HG02763 (cell line): ENCODE results near the gene B3GAT1.

Source experiments
- ATAC-seq: cut with Tn5 transposase; IDR thresholded peaks from one replicate; pipeline ENCODE4 v1.9.1; 2021; ENCODE audit warnings: mild to moderate bottlenecking, moderate library complexity; ENCODE audit not compliant: unreplicated experiment

B3GAT1 gene

DNA sequence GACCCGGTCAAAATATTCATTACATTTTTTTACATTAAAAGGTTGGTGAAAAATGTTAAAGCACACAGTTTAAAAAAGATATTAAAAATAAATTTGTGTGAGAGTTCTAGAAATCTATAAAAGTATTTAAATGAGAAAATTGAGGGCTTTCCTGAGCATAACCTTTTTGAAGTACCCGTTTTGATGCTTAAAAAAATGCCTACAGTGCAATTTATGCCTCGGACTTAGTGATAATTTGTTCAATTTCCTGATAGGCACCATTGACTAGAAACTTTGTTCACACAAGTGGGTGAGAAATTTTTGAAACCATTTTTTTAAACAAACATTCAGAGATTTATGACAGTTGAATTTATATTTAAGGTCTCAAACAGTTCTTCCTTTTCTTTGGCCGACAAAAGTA lies 29.7 kb upstream of the B3GAT1 start:
- ATAC-seq: no peak

DNA sequence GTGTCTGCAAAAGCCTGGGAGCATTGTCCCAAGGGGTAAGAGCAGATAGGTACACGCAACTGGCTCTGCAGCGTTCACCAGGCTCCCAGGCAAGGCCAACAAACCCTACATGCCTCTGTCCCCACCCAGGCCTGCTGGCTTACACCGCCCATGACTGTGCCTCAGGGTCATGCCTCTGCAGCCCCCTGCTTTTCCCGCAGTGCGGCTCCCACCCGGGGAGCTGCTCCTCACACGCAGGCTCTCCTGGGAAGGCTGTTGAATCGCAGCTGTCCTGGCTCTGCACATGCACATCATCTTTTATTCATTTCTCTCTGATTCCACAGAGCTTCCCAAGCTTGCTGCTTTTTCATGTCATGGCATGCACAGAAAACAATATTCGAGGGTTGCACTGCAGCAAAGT lies 29.2 kb upstream of the B3GAT1 start:
- ATAC-seq: no peak

GRCh38 chr11:134440851-134441250 lies 28.8 kb upstream of the B3GAT1 start:
- no peak for ATAC-seq

GRCh38 chr11:134438542-134439537 lies 26.8 kb upstream of the B3GAT1 start:
- ATAC-seq: no peak

- no peak for ATAC-seq
Observed at GRCh38 chr11:134437821-134438220, 25.8 kb upstream of the B3GAT1 start.

- no peak for ATAC-seq
Observed at GRCh38 chr11:134436781-134437180, 24.7 kb upstream of the B3GAT1 start.

- no peak for ATAC-seq
Observed at GRCh38 chr11:134433806-134434205, 21.8 kb upstream of the B3GAT1 start.

GRCh38 chr11:134433251-134433650 lies 21.2 kb upstream of the B3GAT1 start:
- ATAC-seq: no peak

DNA sequence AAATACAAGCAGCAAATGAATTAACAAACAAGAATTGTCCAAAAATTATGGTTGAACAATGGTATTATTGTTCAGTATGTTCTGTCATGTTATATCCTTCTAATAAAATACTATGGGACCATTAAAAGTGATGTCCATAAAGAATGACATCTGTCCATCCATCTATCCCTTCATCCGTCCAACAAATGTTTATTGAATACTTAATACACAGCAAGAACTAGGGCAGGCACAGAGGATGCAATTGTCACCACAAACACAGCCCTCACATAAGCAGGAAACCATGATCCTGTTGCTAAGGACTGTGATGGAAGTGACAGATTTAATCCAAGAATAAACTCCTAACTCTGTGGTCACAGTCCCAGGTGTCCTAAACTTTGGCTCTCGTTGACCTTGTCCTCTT lies 20.7 kb upstream of the B3GAT1 start:
- no peak for ATAC-seq

- ATAC-seq: no peak
Observed at GRCh38 chr11:134429106-134429505, 17.1 kb upstream of the B3GAT1 start.

- no peak for ATAC-seq
Observed at GRCh38 chr11:134425816-134426536, 13.9 kb upstream of the B3GAT1 start.

DNA sequence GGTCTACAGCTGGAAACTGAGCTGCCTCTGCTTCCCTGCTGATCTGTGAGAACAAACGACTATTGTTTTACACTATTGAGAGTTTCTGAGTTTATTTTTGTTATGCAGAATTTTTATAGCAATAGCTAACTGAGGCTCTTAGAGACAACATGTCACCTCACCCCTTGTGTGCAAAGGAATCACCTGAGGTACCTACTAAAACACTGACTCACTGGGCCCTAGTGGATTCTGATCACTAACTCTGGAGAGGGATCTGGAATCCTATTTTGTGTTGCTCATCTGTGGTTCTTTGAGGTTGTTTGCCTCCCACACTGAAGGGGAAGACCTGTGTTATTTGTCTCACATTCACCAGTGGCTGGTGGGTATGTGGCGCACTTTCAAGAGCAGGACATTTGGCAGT lies 13.4 kb upstream of the B3GAT1 start:
- ATAC-seq: no peak

DNA sequence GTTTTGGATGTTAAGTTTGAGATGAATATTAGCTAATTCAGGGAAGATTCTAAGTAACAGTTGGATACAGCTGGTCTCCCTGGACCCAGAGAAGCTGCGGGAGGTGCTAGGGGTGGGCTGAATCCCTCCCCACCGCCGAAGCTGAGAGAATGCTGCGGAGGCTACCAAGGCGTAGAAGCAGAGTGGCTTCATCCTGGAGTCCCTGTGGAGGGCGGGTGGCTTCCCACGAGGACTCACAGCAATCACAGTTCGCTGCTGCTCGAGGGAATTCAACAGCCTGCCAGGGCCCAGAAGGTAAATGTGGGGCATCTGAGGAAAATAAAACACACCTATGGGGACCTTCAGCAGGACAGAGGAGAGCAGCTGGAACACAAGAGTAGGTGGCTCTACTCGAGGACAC lies 11.1 kb upstream of the B3GAT1 start:
- ATAC-seq: no peak

- ATAC-seq: no peak
Observed at GRCh38 chr11:134417871-134418840, 6.1 kb upstream of the B3GAT1 start.

DNA sequence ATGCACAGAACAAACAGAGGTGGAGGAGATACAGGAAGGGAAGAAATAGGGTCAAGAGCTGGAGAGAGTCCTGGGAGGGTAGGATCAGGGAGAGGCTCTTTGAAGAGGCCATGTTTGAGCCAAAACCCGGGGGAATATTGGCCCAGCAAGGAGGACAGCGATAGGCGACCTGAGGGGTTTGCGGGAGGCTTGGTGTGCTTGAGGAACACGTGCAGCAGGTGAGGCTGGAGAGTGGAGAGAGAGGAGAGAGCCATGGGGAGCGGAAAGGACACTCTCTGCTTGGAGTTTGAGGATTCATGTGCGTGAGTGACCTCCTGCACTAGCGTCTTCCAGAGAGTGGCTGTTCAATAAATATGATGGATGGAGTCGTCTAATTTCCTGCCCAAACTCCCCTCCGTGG lies 4.7 kb upstream of the B3GAT1 start:
- no peak for ATAC-seq

GRCh38 chr11:134414766-134415765 lies 3.0 kb upstream of the B3GAT1 start:
- no peak for ATAC-seq

GRCh38 chr11:134413826-134414731 lies 2.0 kb upstream of the B3GAT1 start:
- no peak for ATAC-seq

DNA sequence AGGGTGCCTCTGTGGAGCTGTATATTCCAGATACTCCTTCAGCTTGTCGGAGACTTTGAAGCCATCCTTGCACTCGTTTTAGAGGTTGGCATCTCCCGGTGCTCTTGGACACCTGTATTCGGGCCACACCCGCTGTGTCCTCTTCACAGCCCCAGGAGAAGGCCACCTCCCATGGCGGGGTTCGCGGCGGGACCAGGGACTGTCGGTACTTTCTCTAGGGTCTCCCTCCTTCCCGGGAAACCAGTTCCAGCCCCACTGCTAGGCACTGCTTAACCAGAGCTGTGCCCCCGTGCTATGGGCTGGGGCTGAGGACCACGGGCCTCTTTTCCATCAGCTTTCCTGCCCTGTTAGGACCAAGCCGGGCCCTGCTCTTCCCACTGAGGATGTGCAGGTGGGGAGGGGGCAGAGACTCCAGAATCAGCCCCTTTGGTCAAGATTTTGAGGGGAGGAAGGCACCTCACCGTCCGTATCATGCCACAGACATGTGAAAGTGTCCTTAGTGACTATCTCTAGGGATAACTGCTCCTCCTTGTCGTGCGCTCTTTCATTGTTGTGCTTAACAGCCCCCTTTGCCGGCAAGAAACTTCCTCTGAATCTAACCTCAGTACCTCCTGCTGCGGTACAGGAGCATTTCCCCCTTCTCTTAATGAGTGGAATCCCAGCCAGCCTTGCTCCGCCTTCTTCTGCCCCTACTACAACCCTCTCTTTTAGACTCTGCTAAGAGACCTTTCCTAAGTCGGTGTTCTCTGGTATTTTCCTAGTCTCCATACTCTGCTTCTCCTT lies 1.2 kb upstream of the B3GAT1 start:
- ATAC-seq: no peak
